Naive thymus-derived CD8-positive, alpha-beta T cell (primary cell): ENCODE data around the gene CBLB. TPM values are rescaled to one million over a fixed set of nuclear protein-coding genes. Genes with fewer than 3 reads are reported as not detected.
A peak's percentile ranks its signal among the peaks of the same experiment; 100 is the strongest.
"Not testable (repeated sequence)": the region's sequence is repeated elsewhere in the genome, so short reads cannot be mapped to it uniquely, and the experiment has no call there.

Experiments used
- ATAC-seq, 2 donors: fragments of 150-1000 bp; cut with Tn5 transposase in 1 of 2; sonication (Bioruptor Pico), chemical (Tn5 transposase) in 1 of 2; 1 replicate in 1 of 2; 2 replicates in 1 of 2; pipeline ENCODE4 v1.10.0; 2021; ENCODE audit warnings: mild to moderate bottlenecking in 2 of 2, moderate library complexity in 2 of 2
- POLR2A ChIA-PET: fragments of 350-600 bp; sonication (Branson Sonifier 250); formaldehyde crosslinking; loops from one replicate; lab custom pipeline; 2021; ENCODE audit warnings: antibody characterized with exemption; lab: Charles Lee
- DNase-seq, 10 donors: peaks; one replicate each; pipeline versions ENCODE4 v3.0.0 to v3.0.0-alpha.2; 2020 to 2022
- H3K27ac Mint-ChIP-seq, 10 donors: one replicate each; pipeline ENCODE4 v1.8.0; 2020 to 2022; ENCODE audit warnings: mild to moderate bottlenecking in 10 of 10, mixed read lengths in 10 of 10, moderate library complexity in 4 of 10, inconsistent platforms in 1 of 10
- H3K27me3 Mint-ChIP-seq, 5 donors: one replicate each; pipeline ENCODE4 v1.8.0; 2021 to 2022; ENCODE audit warnings: mixed read lengths in 5 of 5
- H3K36me3 Mint-ChIP-seq, 3 donors: one replicate each; pipeline ENCODE4 v1.8.0; 2020 to 2022; ENCODE audit warnings: mixed read lengths in 3 of 3, mild to moderate bottlenecking in 2 of 3, inconsistent platforms in 1 of 3
- H3K4me1 Mint-ChIP-seq, 4 donors: one replicate each; pipeline ENCODE4 v1.8.0; 2021 to 2022; ENCODE audit warnings: mixed read lengths in 4 of 4
- H3K4me3 Mint-ChIP-seq, 10 donors: one replicate each; pipeline ENCODE4 v1.8.0; 2020 to 2022; ENCODE audit warnings: mild to moderate bottlenecking in 10 of 10, mixed read lengths in 10 of 10, moderate library complexity in 6 of 10, inconsistent platforms in 1 of 10
- H3K9me3 Mint-ChIP-seq, 9 donors: one replicate each; pipeline ENCODE4 v1.8.0; 2020 to 2022; ENCODE audit warnings: mixed read lengths in 9 of 9, mild to moderate bottlenecking in 3 of 9, inconsistent platforms in 1 of 9, moderate library complexity in 1 of 9
- polyA plus RNA-seq, 3 donors: library from polyadenylated mRNA; unstranded; fragments of 300-500 nt; fragmentation: Illumina TruSeq; gene quantifications; one replicate each; pipeline ENCODE4 v1.2.3, GENCODE V29; 2021
- total RNA-seq, 8 experiments: library from RNA in 2 of 8; stranded (reverse) in 2 of 8; gene quantifications; one replicate each; pipeline ENCODE4 v1.2.3 and lab custom pipeline; 2021 to 2026

CBLB gene
- total and polyA plus RNA-seq, 5 experiments from 2014 or later: 32.1 to 108 (median 36.6) TPM

DNA sequence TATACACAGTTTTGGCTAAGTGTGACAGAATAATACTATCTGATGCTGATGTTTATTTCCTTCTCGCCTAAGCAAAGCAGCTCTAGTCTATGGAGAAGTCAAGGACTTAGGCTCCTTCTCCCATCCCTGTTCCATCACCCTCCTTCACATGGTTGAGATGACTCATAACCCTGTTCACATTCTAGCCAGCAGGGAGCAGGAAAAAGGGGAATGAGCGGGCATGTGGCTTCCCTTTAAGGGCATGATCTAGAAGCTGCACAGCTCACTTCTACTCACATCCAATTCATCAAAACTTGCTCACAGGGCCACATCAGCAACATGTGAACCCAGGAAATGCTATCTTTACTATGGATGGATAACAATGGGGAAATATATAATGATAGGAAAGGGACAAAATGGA lies 40.9 kb downstream of the CBLB start:
- ATAC-seq (no peak), DNase-seq (no peak)
- H3K4me1 Mint-ChIP-seq: peaks cover 50 to 85% (median 81%) of the 10 kb centered on the region in 4 donors
- POLR2A ChIA-PET: no interaction called here
- H3K4me3 Mint-ChIP-seq: peak overlapping the region in 4 of 10 donors; percentile 1 to 49 (median 33)
- peak overlapping the region in 8 of 10 donors; percentile 14 to 85 (median 57) for H3K27ac Mint-ChIP-seq
- H3K27me3 Mint-ChIP-seq: no peaks in the 10 kb centered on the region
- peaks cover 23 to 53% (median 29%) of the 10 kb centered on the region in 3 donors for H3K36me3 Mint-ChIP-seq
- peaks cover 0 to 2% (median 0%) of the 10 kb centered on the region in 9 donors for H3K9me3 Mint-ChIP-seq

DNA sequence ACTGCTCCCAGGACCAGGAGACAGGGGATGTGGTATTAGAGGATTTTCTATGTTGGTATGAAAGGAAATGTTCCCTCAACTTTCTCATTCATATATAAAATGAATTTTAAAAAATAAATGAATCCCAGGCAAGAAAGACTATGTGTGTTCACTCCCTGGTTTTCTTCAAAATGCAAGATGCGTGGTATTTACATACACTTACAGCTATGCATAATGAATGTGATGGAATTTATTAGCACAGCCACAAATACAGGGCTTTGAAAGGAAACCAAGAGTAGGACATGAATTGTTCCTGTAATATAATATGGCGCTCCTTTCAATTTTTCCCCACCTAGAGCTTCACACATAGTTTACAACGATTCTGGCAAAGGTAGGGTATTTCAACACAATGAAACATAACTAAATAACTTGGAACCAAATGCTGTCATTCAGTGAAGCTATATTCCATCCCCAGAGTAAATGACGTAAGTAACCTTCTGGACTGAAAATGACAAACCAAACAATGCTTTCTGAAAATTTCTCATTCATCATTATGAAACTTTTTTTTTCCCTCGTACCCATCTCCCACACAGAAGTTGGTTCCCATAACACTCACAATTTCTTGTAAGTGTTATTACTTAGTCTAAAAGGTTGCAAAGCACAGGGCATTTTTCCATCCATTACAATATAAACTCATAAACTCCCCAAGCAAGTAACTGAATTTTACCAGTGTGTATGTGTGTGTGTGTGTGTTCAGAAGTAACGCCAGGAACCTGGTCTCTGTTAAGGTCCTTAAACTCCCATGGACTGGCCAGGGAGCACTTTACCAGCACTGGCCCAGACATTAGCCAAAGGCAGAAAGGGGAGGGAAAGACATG lies 41.8 kb downstream of the CBLB start:
- Mint-ChIP-seq H3K9me3 (peaks cover 0 to 2% (median 0%) of the 10 kb centered on the region in 9 donors), H3K4me1 (peaks cover 50 to 85% (median 81%) of the 10 kb centered on the region in 4 donors), H3K27ac (peak overlapping the region in 8 of 10 donors; percentile 9 to 92 (median 66)), H3K27me3 (no peaks in the 10 kb centered on the region), H3K4me3 (peak overlapping the region in 2 of 10 donors; percentile 41 to 63), H3K36me3 (peaks cover 27 to 53% (median 31%) of the 10 kb centered on the region in 3 donors)
- DNase-seq: no peak
- POLR2A ChIA-PET: no interaction called here
- ATAC-seq: no peak

DNA sequence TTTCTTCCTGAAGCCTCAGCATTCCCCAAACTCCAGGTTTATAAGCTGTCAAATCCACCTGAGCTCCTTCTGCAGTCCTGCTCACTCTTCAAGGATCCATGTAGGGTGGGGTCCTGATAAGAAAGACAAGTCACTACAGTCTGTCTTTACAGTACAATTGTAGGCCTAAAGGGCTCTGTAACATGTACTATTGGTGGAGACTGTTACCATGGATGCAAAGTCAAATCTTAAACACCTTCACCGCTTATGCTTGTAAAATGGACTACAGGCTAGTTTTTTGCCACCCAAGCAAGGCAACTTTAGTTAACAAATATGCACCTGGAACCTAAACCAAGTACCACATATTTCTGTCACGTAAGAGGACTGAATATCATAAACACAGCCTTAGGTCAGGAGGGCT lies 44.7 kb downstream of the CBLB start:
- H3K36me3 Mint-ChIP-seq: peaks cover 31 to 58% (median 44%) of the 10 kb centered on the region in 3 donors

DNA sequence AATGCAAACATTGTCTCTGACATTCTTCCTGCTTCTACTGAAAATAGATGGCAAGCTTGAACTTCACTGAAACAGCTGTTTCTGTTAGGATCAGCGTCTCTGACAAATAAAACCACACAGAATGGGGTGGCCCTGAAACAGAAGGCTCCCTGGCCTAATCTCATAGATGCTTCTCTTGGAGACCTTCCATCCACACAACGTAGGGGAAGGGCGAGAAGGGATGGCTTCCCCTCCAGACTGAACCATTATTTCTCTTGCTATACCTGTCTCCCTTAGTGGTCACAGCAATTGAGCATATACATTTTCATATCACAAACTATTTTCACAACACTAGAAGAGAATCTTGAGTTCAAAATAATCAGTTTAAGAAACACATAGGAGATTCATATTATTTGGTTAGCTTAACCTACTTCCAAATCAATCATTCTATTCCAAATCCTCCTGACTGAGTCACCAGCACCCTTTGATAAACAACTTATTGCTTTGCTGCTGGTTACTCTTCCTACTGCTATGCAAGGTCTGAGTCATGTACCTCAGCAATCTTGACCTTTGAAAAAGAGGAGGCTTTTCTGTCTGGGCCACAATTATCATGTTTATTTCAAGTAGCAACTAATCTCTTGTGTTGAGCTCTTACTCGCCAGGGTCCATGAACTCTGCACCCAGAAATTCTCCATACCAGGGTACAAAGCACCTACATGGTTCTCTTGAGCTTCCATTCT lies 45.5 kb downstream of the CBLB start:
- H3K4me1 Mint-ChIP-seq: peaks cover 38 to 77% (median 69%) of the 10 kb centered on the region in 4 donors
- H3K36me3 Mint-ChIP-seq: peaks cover 31 to 58% (median 46%) of the 10 kb centered on the region in 3 donors

More for the DNA sequence above, 44.7 kb downstream of the CBLB start:
- Mint-ChIP-seq H3K27ac (peak overlapping the region; percentile 15 to 91 (median 70)), H3K4me3 (peak overlapping the region in 7 of 10 donors; percentile 1 to 54 (median 23)), H3K27me3 (no peaks in the 10 kb centered on the region), H3K9me3 (peaks cover 0 to 2% (median 0%) of the 10 kb centered on the region in 9 donors), H3K4me1 (peaks cover 41 to 78% (median 73%) of the 10 kb centered on the region in 4 donors)
- POLR2A ChIA-PET: interaction anchor here (1.0 kb wide), 1 partner anchor 44 kb away, joined by 4 read pairs; no protein-coding TSS in a partner anchor
- ATAC-seq (peak in 1 of 2 donors; percentile 36), DNase-seq (no peak)

GRCh38 chr3:105822171-105823123 lies 46.4 kb downstream of the CBLB start:
- Mint-ChIP-seq H3K36me3 (peaks cover 31 to 56% (median 46%) of the 10 kb centered on the region in 3 donors), H3K9me3 (peaks cover 0 to 2% (median 0%) of the 10 kb centered on the region in 9 donors), H3K4me3 (peak overlapping the region in 5 of 10 donors; percentile 6 to 39 (median 25)), H3K27ac (peak overlapping the region; percentile 32 to 91 (median 73)), H3K4me1 (peaks cover 34 to 73% (median 64%) of the 10 kb centered on the region in 4 donors), H3K27me3 (no peaks in the 10 kb centered on the region)
- DNase-seq (no peak), ATAC-seq (no peak)
- POLR2A ChIA-PET: no interaction called here

More for the DNA sequence above, 45.5 kb downstream of the CBLB start:
- POLR2A ChIA-PET: interaction anchor here (0.6 to 1.0 kb wide), 2 partner anchors 45 to 429 kb away, joined by 3 to 4 read pairs; no protein-coding TSS in a partner anchor
- DNase-seq: no peak
- Mint-ChIP-seq H3K4me3 (peak overlapping the region in 6 of 10 donors; percentile 2 to 54 (median 26)), H3K9me3 (peaks cover 0 to 2% (median 0%) of the 10 kb centered on the region in 9 donors), H3K27me3 (no peaks in the 10 kb centered on the region), H3K27ac (peak overlapping the region; percentile 48 to 91 (median 75))
- peak; percentile 30 to 63 for ATAC-seq

- peaks cover 29 to 53% (median 41%) of the 10 kb centered on the region in 3 donors for H3K36me3 Mint-ChIP-seq
- H3K27me3 Mint-ChIP-seq: no peaks in the 10 kb centered on the region
- no peak for DNase-seq
- H3K4me1 Mint-ChIP-seq: peaks cover 32 to 74% (median 64%) of the 10 kb centered on the region in 4 donors
- peak overlapping the region in 8 of 10 donors; percentile 3 to 88 (median 59) for H3K27ac Mint-ChIP-seq
- H3K9me3 Mint-ChIP-seq: no peaks in the 10 kb centered on the region
- H3K4me3 Mint-ChIP-seq: peak overlapping the region in 1 of 10 donors; percentile 11
- POLR2A ChIA-PET: no interaction called here
- no peak for ATAC-seq
These were observed 47.4 kb downstream of the CBLB start for GRCh38 chr3:105821433-105821832.

GRCh38 chr3:105816833-105817232 lies 52.0 kb downstream of the CBLB start:
- Mint-ChIP-seq H3K4me1 (peaks cover 24 to 66% (median 61%) of the 10 kb centered on the region in 4 donors), H3K27ac (peak overlapping the region in 8 of 10 donors; percentile 7 to 69 (median 64)), H3K4me3 (peak overlapping the region in 1 of 10 donors; percentile 0), H3K9me3 (peaks cover 0 to 2% (median 0%) of the 10 kb centered on the region in 9 donors), H3K36me3 (peaks cover 11 to 46% (median 34%) of the 10 kb centered on the region in 3 donors), H3K27me3 (no peaks in the 10 kb centered on the region)
- POLR2A ChIA-PET: no interaction called here
- DNase-seq (no peak), ATAC-seq (no peak)

GRCh38 chr3:105815331-105815730 lies 53.5 kb downstream of the CBLB start:
- POLR2A ChIA-PET, H3K9me3 Mint-ChIP-seq, ATAC-seq, H3K27me3 Mint-ChIP-seq, DNase-seq: not testable (repeated sequence)
- H3K4me1 Mint-ChIP-seq: peaks cover 19 to 68% (median 60%) of the 10 kb centered on the region in 4 donors
- H3K4me3 Mint-ChIP-seq: peak overlapping the region in 1 of 10 donors; percentile 5
- H3K36me3 Mint-ChIP-seq: peaks cover 9 to 38% (median 25%) of the 10 kb centered on the region in 3 donors
- peak overlapping the region in 3 of 10 donors; percentile 20 to 74 (median 23) for H3K27ac Mint-ChIP-seq

DNA sequence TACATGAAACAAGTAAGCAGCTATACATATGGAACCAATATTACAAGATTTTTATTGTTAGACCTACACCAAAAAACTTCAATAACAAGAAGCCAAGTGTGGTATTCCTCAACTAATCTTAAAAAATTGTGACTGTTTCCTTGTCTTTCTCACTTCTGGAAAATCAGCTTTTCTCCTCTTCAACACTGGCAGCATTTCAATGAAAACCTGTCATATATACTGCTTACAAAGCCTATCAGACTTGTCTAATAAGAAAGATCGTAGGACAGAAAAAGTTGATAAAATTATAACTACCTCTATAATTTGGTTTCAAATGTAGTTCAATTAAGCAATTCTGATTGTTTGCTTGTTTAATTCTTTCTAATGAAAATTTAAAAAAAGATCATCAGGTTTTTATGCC lies 55.1 kb downstream of the CBLB start:
- peak overlapping the region in 1 of 10 donors; percentile 7 for H3K27ac Mint-ChIP-seq
- POLR2A ChIA-PET: no interaction called here
- no peak overlapping the region for H3K4me3 Mint-ChIP-seq
- H3K9me3 Mint-ChIP-seq: peaks cover 0 to 2% (median 0%) of the 10 kb centered on the region in 9 donors
- peaks cover 6 to 29% (median 15%) of the 10 kb centered on the region in 3 donors for H3K36me3 Mint-ChIP-seq
- DNase-seq (no peak), ATAC-seq (no peak)
- no peaks in the 10 kb centered on the region for H3K27me3 Mint-ChIP-seq
- peaks cover 24 to 70% (median 64%) of the 10 kb centered on the region in 4 donors for H3K4me1 Mint-ChIP-seq

DNA sequence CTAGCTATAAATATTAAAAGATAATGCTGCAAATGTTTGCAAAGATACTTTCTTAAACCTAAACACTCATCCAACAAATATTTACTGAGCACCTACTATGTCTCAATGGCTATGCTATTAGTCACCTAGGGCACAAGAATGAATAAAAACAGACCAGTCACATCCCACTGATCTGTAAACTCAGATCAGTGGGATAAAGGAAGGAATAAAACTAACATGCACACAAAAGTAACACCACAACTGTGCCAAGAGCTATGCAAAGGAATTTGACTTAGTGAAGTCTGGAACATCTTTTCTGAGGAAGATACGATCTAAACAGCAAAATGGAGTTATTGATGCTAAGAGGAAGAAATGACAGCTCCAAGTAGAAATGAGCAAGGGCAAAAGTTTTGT lies 56.6 kb downstream of the CBLB start:
- peaks cover 6 to 26% (median 15%) of the 10 kb centered on the region in 3 donors for H3K36me3 Mint-ChIP-seq
- H3K27me3 Mint-ChIP-seq: no peaks in the 10 kb centered on the region
- DNase-seq: no peak
- H3K4me3 Mint-ChIP-seq: peak overlapping the region in 2 of 10 donors; percentile 9 to 25
- peak overlapping the region in 7 of 10 donors; percentile 1 to 73 (median 51) for H3K27ac Mint-ChIP-seq
- H3K4me1 Mint-ChIP-seq: peaks cover 23 to 74% (median 67%) of the 10 kb centered on the region in 4 donors
- POLR2A ChIA-PET: interaction anchor here (0.8 kb wide), 1 partner anchor 63 kb away, joined by 5 read pairs; no protein-coding TSS in a partner anchor
- H3K9me3 Mint-ChIP-seq: peaks cover 0 to 2% (median 0%) of the 10 kb centered on the region in 9 donors
- ATAC-seq: no peak
